ENCODE data around the gene PM20D1. TPM values are rescaled to one million over a fixed set of nuclear protein-coding genes. Genes with fewer than 3 reads are reported as not detected.

PM20D1 gene
- total RNA-seq, 2 donors from 2014 or later: 0.14 TPM; not detected in 1

DNA sequence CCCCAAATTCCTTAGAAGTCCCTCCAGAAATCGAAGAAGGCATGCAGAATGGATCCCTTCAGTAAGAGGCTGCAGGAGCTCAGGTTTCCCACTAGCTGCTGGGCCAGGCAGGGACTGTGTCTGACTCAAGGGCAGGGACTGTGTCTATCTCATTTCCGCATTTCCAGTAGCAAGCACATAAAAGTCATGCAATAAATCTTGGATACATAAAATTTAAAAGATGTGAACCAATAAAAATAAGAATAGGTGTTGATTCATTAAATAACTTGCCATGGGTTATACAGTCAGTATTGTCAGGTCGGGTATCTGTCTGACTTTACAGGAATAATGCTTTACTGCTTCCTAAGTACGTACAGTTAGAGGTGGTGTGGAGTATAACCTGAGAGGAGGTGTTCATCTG lies 15.2 kb downstream of the PM20D1 start:
- Histone ChIP-seq H3K36me3 (no peaks in the 10 kb centered on the region), H3K27me3 (replicated peaks; ENCODE audit: insufficient read depth) (no peaks in the 10 kb centered on the region), H3K27ac (no peak overlapping the region), H3K4me3 (no peak overlapping the region), H3K9me3 (no peaks in the 10 kb centered on the region), H3K4me1 (ENCODE audit: control insufficient read depth in 1 of 2, low read depth in 2 of 2) (no peaks in the 10 kb centered on the region)
- DNase-seq (ENCODE audit: low spot score) (no peak), ATAC-seq (ENCODE audit: insufficient number of reproducible peaks, low FRiP score, low read depth) (no peak)
- TF ChIP-seq, protein P1, sequence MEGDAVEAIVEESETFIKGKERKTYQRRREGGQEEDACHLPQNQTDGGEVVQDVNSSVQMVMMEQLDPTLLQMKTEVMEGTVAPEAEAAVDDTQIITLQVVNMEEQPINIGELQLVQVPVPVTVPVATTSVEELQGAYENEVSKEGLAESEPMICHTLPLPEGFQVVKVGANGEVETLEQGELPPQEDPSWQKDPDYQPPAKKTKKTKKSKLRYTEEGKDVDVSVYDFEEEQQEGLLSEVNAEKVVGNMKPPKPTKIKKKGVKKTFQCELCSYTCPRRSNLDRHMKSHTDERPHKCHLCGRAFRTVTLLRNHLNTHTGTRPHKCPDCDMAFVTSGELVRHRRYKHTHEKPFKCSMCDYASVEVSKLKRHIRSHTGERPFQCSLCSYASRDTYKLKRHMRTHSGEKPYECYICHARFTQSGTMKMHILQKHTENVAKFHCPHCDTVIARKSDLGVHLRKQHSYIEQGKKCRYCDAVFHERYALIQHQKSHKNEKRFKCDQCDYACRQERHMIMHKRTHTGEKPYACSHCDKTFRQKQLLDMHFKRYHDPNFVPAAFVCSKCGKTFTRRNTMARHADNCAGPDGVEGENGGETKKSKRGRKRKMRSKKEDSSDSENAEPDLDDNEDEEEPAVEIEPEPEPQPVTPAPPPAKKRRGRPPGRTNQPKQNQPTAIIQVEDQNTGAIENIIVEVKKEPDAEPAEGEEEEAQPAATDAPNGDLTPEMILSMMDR (IDR thresholded peaks at IDR 0.05): no peak

DNA sequence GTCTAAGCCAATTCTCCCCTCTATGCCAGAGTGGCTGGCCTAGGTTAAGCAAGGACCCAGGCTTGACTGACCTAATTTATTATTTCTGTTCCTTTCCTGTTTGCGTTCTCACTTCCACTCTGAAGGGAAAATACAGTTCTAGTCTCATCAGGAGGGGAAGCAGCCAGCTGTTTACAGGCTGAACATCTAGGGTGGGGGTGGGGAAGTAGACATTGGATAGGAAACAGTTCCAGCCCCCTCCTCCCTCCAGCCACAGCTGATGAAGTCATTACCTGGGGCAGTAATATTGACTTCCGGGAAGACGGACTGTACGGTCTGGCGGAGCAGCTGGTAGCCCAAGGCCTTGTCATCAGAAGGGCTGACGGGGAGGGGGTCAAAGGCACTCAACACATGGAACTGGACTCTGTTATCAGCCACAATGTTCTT lies 17.6 kb downstream of the PM20D1 start:
- ATAC-seq (ENCODE audit: insufficient number of reproducible peaks, low FRiP score, low read depth) (no peak), DNase-seq (ENCODE audit: low spot score) (no peak)
- no peaks in the 10 kb centered on the region for H3K36me3 ChIP-seq
- no peaks in the 10 kb centered on the region for H3K27me3 ChIP-seq (replicated peaks; ENCODE audit: insufficient read depth)
- TF ChIP-seq, protein P1 (IDR thresholded peaks at IDR 0.05): no peak
- H3K27ac ChIP-seq: no peak overlapping the region
- peaks cover 2 to 5% of the 10 kb centered on the region in 2 donors for H3K4me1 ChIP-seq (ENCODE audit: control insufficient read depth in 1 of 2, low read depth in 2 of 2)
- H3K9me3 ChIP-seq: no peaks in the 10 kb centered on the region
- no peak overlapping the region for H3K4me3 ChIP-seq

DNA sequence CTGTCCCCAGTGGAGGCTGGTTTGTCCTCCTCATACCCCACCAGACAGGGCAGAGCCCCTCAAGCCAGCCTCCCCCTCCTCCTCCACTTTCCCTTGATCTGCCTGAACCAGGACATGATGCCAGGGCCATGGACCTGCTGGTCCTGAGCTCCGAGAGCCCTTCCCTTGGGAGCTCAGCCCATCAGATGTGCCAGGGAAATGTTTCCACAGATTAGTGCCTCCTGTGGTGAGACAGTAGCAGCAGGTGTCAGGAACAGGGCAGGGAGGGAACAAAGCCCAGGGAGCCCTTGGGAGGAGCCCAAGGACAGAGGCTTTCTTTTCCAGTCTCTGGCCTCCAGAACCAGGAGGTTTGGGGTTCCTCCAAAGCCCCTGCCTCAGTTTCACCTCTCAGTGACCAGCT lies 22.3 kb downstream of the PM20D1 start:
- TF ChIP-seq, protein P1 (IDR thresholded peaks at IDR 0.05): no peak
- no peaks in the 10 kb centered on the region for H3K27me3 ChIP-seq (replicated peaks; ENCODE audit: insufficient read depth)
- ATAC-seq (ENCODE audit: insufficient number of reproducible peaks, low FRiP score, low read depth) (no peak), DNase-seq (ENCODE audit: low spot score) (no peak)
- peaks cover 3 to 20% of the 10 kb centered on the region in 2 donors for H3K4me1 ChIP-seq (ENCODE audit: control insufficient read depth in 1 of 2, low read depth in 2 of 2)
- H3K9me3 ChIP-seq: no peaks in the 10 kb centered on the region
- H3K36me3 ChIP-seq: no peaks in the 10 kb centered on the region
- H3K4me3 ChIP-seq: no peak overlapping the region
- H3K27ac ChIP-seq: no peak overlapping the region

DNA sequence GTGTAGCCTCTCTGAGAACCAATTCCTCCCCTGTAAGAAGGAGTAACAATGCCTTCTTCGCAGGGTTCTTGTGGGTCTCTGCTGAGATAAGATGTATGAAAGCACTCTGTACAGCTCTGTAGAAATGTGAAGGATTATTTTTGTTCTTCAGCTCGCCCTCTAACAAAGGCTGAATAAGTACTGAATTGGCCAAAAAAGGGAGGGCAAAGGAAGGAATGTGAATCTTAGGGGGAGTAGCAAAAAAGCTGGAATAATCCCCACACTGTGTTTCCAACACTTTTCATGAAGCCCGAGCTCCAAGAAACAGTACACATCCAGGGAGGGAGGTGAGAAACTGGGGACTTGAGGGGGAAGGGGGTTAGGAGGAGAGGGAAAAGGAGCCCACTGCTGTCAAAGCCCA lies 22.9 kb downstream of the PM20D1 start:
- no peak overlapping the region for H3K27ac ChIP-seq
- ATAC-seq (ENCODE audit: insufficient number of reproducible peaks, low FRiP score, low read depth) (no peak), DNase-seq (ENCODE audit: low spot score) (no peak)
- peaks cover 3 to 20% of the 10 kb centered on the region in 2 donors for H3K4me1 ChIP-seq (ENCODE audit: control insufficient read depth in 1 of 2, low read depth in 2 of 2)
- H3K36me3 ChIP-seq: no peaks in the 10 kb centered on the region
- H3K27me3 ChIP-seq (replicated peaks; ENCODE audit: insufficient read depth): no peaks in the 10 kb centered on the region
- no peak overlapping the region for H3K4me3 ChIP-seq
- TF ChIP-seq, protein P1 (IDR thresholded peaks at IDR 0.05): no peak
- H3K9me3 ChIP-seq: no peaks in the 10 kb centered on the region

DNA sequence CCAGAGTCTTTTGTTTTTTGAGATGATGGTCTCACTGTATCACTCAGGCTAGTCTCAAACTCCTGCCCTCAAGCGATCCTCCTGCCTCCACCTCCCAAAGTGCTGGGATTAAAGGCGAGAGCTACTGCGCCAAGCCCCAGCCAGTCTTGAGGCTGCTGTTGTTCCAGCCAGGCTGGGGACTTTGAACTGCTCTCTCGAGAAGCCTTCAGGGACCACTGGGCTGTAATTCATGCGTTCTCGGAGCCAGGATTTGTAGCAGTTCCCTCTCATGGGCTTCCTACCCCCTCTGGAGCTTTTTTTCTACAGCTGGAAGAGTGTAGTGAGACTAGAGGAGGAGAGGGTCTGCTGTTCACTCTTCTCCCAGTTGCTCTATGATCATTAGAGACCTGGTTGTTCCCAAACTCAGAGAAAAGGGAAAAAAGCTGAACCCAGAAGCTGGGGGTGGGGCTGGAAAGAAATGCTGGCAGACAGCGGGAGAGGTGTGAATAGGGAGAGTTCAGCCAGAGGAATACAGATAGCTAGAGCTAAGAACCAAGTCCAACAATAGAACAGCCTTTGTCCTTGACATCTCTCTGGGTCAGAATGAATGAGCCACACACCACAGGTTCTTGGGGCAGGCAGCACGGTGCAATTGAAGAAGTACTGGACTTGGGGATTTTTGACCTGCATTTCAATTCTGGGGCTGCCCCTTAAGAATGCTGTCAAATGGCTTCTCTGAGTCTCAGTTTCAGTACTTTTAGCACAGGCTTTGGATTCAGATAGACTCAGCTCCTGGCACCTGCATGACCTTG lies 23.7 kb downstream of the PM20D1 start:
- TF ChIP-seq, protein P1 (IDR thresholded peaks at IDR 0.05): no peak
- Histone ChIP-seq H3K9me3 (no peaks in the 10 kb centered on the region), H3K27me3 (replicated peaks; ENCODE audit: insufficient read depth) (no peaks in the 10 kb centered on the region), H3K27ac (no peak overlapping the region), H3K36me3 (no peaks in the 10 kb centered on the region), H3K4me3 (no peak overlapping the region), H3K4me1 (ENCODE audit: control insufficient read depth in 1 of 2, low read depth in 2 of 2) (peaks cover 3 to 20% of the 10 kb centered on the region in 2 donors)
- DNase-seq (ENCODE audit: low spot score): no peak
- ATAC-seq (ENCODE audit: insufficient number of reproducible peaks, low FRiP score, low read depth): no peak

All from thoracic aorta (tissue), 2 donors.